A673 (cell line): Measurements from ENCODE around the gene TNPO2. TPM values are rescaled to one million over a fixed set of nuclear protein-coding genes. Genes with fewer than 3 reads are reported as not detected.

Experiments used
- BruUV-seq: library from RNA; stranded (reverse); fragments of 400-500 nt; replicated peaks from 2 replicates; lab custom pipeline; 2021; lab: Mats Ljungman, UMichigan
- CTCF ChIA-PET: fragments of 300-600 bp; sonication (Branson Sonifier 250); formaldehyde crosslinking; loops from one replicate; lab custom pipeline; 2022; ENCODE audit warnings: antibody characterized with exemption; lab: Charles Lee
- POLR2A ChIA-PET: fragments of 300-600 bp; sonication (Branson Sonifier 250); formaldehyde crosslinking; loops from one replicate; lab custom pipeline; 2022; ENCODE audit warnings: antibody characterized with exemption; ENCODE audit not compliant: low non-redundant PET; lab: Charles Lee
- DNase-seq: peaks from one replicate; pipeline ENCODE4 v3.0.0-alpha.2; 2015; ENCODE audit warnings: low spot score
- H3K27ac ChIP-seq: fragments of 200-600 bp; sonication (generic); 2 replicates; pipeline ENCODE4 v1.5.1; 2016; ENCODE audit warnings: mixed run types, low read depth, mild to moderate bottlenecking, mixed read lengths, antibody characterized with exemption, low read length; ENCODE audit not compliant: poor library complexity, severe bottlenecking
- H3K27me3 ChIP-seq: fragments of 200-600 bp; sonication (generic); replicated peaks from 2 replicates; pipeline ENCODE4 v1.6.1; 2017; ENCODE audit warnings: mixed run types, low read depth, mild to moderate bottlenecking, mixed read lengths, antibody characterized with exemption, low read length; ENCODE audit not compliant: insufficient read depth, poor library complexity
- H3K36me3 ChIP-seq: fragments of 200-600 bp; sonication (generic); 2 replicates; pipeline ENCODE4 v1.6.1; 2016; ENCODE audit warnings: mixed run types, mild to moderate bottlenecking, mixed read lengths, antibody characterized with exemption, low read length; ENCODE audit not compliant: insufficient read depth, poor library complexity, severe bottlenecking
- H3K4me1 ChIP-seq: fragments of 200-600 bp; sonication (generic); 2 replicates; pipeline ENCODE4 v1.6.1; 2017; ENCODE audit warnings: mixed run types, mild to moderate bottlenecking, mixed read lengths, antibody characterized with exemption, low read length; ENCODE audit not compliant: insufficient read depth, poor library complexity, severe bottlenecking
- H3K4me3 ChIP-seq: fragments of 200-600 bp; sonication (generic); 2 replicates; pipeline ENCODE4 v1.5.1; 2016; ENCODE audit warnings: low read depth, mixed run types, mild to moderate bottlenecking, mixed read lengths, low read length; ENCODE audit not compliant: poor library complexity, severe bottlenecking
- H3K9me3 ChIP-seq: fragments of 200-600 bp; sonication (generic); 2 replicates; pipeline ENCODE4 v1.6.1; 2016; ENCODE audit warnings: mixed run types, low read depth, mild to moderate bottlenecking, mixed read lengths, antibody characterized with exemption, low read length; ENCODE audit not compliant: poor library complexity, severe bottlenecking
- EZH2 ChIP-seq: fragments of 200-600 bp; sonication (generic); IDR thresholded peaks from 2 replicates; pipeline ENCODE4 v1.6.1; 2017; ENCODE audit warnings: borderline replicate concordance, low read depth, mild to moderate bottlenecking, mixed read lengths, antibody characterized with exemption, low read length; ENCODE audit not compliant: poor library complexity, severe bottlenecking
- intact Hi-C: fragments of 100-400 bp; cut with micrococcal nuclease; formaldehyde crosslinking; loops from one replicate; pipeline ENCODE4 v1.10.0; 2022; ENCODE audit not compliant: unreplicated experiment
- total RNA-seq: library from RNA; stranded (reverse); gene quantifications from 2 replicates; pipeline ENCODE4 v1.2.3, GENCODE V29; 2021
- TF ChIP-seq, protein P1 (sequence below): fragments of 300-800, 200-600 bp; sonication (generic); conservative IDR thresholded peaks from 2 replicates; pipeline ENCODE4 v1.5.1; 2017; ENCODE audit warnings: low read depth, mild to moderate bottlenecking, antibody characterized with exemption, low read length, moderate library complexity, mixed read lengths

TNPO2 gene
- total RNA-seq, 1 experiment from 2014 or later, result 150 TPM

DNA sequence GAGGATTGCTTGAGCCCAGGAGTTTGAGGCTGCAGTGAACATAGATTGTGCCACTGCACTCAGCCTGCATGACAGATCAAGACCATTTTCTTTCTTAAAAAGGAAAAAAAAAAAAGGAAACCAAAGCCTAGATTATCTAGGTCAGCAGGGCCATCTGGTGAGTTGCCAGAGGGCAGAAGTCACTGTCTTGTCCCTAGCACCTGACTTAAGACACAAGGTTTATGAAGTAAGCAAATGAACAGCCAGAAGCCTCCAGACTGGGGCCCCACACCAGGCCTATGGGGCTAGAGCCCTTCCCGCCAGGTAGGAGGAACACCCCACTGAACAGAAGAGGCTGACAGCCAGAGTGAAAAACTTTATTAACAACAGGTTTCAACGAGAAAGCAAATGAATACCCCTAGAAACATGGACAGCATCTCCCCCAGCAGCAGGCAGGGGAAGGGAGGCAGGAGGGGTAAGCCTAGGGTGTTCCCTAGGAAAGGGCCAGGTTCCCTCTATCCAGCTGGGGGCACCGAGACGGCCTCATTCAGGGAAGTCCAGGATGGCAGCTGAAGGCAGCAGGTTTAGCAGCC, 55.9 kb downstream of the TNPO2 start:
- no peaks in the 10 kb centered on the region for H3K27me3 ChIP-seq
- intact Hi-C loops, result no loop called here
- ChIA-PET CTCF (no interaction called here), POLR2A (no interaction called here)
- peaks cover 18% of the 10 kb centered on the region for H3K4me1 ChIP-seq
- H3K36me3 ChIP-seq, result peaks cover 8% of the 10 kb centered on the region
- H3K27ac ChIP-seq, result no peak overlapping the region
- no peak for DNase-seq
- TF ChIP-seq, protein P1, sequence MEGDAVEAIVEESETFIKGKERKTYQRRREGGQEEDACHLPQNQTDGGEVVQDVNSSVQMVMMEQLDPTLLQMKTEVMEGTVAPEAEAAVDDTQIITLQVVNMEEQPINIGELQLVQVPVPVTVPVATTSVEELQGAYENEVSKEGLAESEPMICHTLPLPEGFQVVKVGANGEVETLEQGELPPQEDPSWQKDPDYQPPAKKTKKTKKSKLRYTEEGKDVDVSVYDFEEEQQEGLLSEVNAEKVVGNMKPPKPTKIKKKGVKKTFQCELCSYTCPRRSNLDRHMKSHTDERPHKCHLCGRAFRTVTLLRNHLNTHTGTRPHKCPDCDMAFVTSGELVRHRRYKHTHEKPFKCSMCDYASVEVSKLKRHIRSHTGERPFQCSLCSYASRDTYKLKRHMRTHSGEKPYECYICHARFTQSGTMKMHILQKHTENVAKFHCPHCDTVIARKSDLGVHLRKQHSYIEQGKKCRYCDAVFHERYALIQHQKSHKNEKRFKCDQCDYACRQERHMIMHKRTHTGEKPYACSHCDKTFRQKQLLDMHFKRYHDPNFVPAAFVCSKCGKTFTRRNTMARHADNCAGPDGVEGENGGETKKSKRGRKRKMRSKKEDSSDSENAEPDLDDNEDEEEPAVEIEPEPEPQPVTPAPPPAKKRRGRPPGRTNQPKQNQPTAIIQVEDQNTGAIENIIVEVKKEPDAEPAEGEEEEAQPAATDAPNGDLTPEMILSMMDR, result no peak
- TF ChIP-seq EZH2, result no peak
- H3K9me3 ChIP-seq, result no peaks in the 10 kb centered on the region
- H3K4me3 ChIP-seq, result peak overlapping the region; percentile 89
- BruUV-seq, result no TSS peak

DNA sequence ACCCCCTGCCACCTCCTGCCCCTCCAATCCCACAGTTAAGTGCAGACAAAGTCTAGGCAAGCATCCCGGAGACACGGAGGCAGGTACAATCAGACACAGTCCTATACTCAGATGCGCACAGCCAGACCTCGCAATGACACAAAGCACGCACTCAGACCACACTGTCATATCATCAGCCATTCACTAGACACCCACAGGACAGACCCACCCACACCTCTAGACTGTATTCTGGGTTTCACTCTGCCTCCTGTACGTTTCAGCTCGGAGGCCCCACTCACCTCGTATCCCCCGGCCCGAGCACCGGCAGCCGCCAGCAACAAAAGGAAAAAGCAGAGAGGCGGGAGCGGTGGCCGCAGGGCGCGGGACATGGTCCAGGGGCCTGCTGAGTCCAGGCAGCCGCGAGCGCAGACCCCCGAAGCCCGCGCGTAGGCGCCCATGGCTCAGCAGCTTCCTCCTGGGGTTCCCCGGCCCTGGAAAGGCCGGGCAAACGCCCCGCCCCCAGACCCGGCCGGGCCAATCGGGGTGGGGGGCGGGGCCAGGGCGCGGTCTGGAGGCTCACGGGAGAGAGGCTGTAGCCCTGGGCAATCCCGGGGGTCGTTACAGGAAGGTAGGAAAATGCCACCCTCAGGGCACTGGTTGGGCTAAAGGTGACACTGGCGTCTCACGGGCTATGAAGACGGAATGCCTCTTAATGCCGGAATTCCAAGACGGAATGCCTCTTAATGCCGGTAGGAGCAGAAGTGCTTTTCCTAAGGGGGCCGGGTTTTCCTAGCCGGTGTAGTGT, 57.3 kb downstream of the TNPO2 start, which contains the start of the genes MAN2B1 and WDR83:
TSS of gene MAN2B1 (minus strand) at position 478 of the 784 bp plus-strand sequence. CDS start at position 437, 41 bp downstream.
TSS of gene WDR83 (plus strand) at position 543 of the 784 bp plus-strand sequence. CDS start 2,984 bp downstream, outside the sequence.
- intact Hi-C loops, result no loop called here
- CTCF ChIA-PET, result interaction anchor here (0.6 to 0.8 kb wide), 2 partner anchors 12 to 27 kb away, joined by 3 to 4 read pairs; no protein-coding TSS in a partner anchor
- H3K36me3 ChIP-seq, result peaks cover 4% of the 10 kb centered on the region
- peaks cover 18% of the 10 kb centered on the region for H3K4me1 ChIP-seq
- H3K9me3 ChIP-seq, result no peaks in the 10 kb centered on the region
- peak within 1 kb of the TSS; percentile 69 for H3K4me3 ChIP-seq
- peak; percentile 90 for DNase-seq
- no peak for TF ChIP-seq EZH2
- TF ChIP-seq, protein P1, result no peak
- no TSS peak for BruUV-seq
- POLR2A ChIA-PET, result interaction anchor here (0.6 kb wide), 1 partner anchor 18 kb away, joined by 5 read pairs; no protein-coding TSS in a partner anchor
- no peaks in the 10 kb centered on the region for H3K27me3 ChIP-seq
- peak within 1 kb of the TSS; percentile 78 for H3K27ac ChIP-seq

DNA sequence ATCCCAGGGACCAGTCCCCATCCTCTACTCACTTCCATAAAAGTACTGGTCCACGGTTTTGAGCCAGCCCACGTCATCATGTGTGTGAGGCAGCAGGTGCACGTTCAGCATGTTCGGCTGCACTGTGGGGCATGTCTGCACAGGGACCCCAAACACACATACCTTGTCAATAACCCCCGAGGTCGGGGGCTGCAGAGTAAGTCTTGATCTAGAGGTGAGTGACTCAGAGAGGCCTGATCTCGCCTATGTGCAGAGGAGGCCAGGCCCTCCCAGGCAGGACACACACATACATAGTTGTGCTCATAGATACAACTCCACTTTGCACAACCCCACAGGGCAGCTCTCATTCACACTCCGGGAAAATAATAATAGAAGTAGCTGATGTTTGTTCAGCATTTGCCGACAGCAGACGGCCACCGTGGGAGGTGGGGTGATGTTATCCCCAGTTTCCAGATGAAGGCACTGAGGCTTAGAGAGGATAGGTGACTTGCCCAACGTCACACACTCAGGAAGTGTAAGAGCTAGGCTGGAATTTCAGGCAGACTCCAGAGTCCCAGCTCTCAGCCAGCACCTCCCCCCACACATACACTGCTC, 58.0 kb downstream of the TNPO2 start:
- intact Hi-C loops, result no loop called here
- H3K9me3 ChIP-seq, result no peaks in the 10 kb centered on the region
- ChIA-PET CTCF (interaction anchor here (0.5 to 0.8 kb wide), 3 partner anchors 13 to 101 kb away, joined by 3 to 4 read pairs (median 3); no protein-coding TSS in a partner anchor), POLR2A (interaction anchor here (0.6 kb wide), 1 partner anchor 18 kb away, joined by 5 read pairs; no protein-coding TSS in a partner anchor)
- TSS peak; percentile 30 for BruUV-seq
- peak overlapping the region; percentile 40 for H3K27ac ChIP-seq
- H3K4me3 ChIP-seq, result peak overlapping the region; percentile 69
- DNase-seq, result no peak
- TF ChIP-seq, protein P1, result no peak
- TF ChIP-seq EZH2, result no peak
- peaks cover 18% of the 10 kb centered on the region for H3K4me1 ChIP-seq
- peaks cover 8% of the 10 kb centered on the region for H3K36me3 ChIP-seq
- no peaks in the 10 kb centered on the region for H3K27me3 ChIP-seq
